HL-60 (cell line): ENCODE measurements around the gene ARMH3.

Experiments
- DNase-seq, 2 experiments: peaks; one replicate each; pipeline ENCODE4 v3.0.0-alpha.2; 2010 to 2020; ENCODE audit warnings: low read depth in 1 of 2, low spot score in 1 of 2
- H3K27ac ChIP-seq: fragments of 250-450 bp; sonication (Bioruptor Pico); replicated peaks from 2 replicates; pipeline ENCODE4 v1.5.1; 2020; ENCODE audit warnings: mild to moderate bottlenecking, moderate library complexity
- H3K27me3 ChIP-seq: fragments of 250-450 bp; sonication (Bioruptor Pico); 2 replicates; pipeline ENCODE4 v1.5.1; 2021; ENCODE audit warnings: mild to moderate bottlenecking, moderate library complexity; ENCODE audit not compliant: insufficient read depth, poor library complexity, severe bottlenecking
- H3K4me3 ChIP-seq: replicated peaks from 2 replicates; pipeline ENCODE4 v1.5.1; 2011; ENCODE audit warnings: mild to moderate bottlenecking, control low read depth, low read length; ENCODE audit not compliant: insufficient read depth
- GABPA ChIP-seq: IDR thresholded peaks from 2 replicates; pipeline ENCODE4 v1.6.1; 2012; ENCODE audit warnings: low read depth
- POLR2AphosphoS5 ChIP-seq: IDR thresholded peaks from 2 replicates; pipeline ENCODE4 v1.6.1; 2012; ENCODE audit warnings: low read depth
- SPI1 ChIP-seq: IDR thresholded peaks from 2 replicates; pipeline ENCODE4 v1.6.1; 2012; ENCODE audit warnings: low read depth, mild to moderate bottlenecking, borderline replicate concordance
- TF ChIP-seq, protein P1 (sequence below): IDR thresholded peaks from one replicate; pipeline ENCODE4 v1.5.1; 2011; ENCODE audit warnings: low read length, control low read depth, inconsistent platforms; ENCODE audit not compliant: insufficient read depth
- TF ChIP-seq, protein P2 (sequence below): IDR thresholded peaks from 2 replicates; pipeline ENCODE4 v1.6.1; 2012; ENCODE audit warnings: low read depth; ENCODE audit not compliant: insufficient replicate concordance

The ARMH3 gene

DNA sequence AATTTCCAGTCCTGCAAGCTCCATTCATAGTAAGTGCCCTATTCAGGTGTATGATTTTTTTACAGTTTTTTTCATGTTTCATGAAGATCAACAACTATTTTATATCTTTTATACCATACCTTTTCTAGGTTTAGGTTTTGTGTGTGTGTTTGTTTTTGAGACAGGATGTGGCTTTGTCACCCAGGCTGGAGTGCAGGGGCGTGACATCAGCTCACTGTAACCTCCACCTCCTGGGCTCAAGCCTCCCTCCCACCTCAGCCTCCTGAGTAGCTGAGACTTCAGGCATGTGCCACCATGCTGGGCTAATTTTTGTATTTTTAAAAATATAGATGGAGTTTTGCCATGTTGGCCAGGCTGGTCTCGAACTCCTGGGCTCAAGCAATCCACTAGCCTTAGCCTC is 35.0 kb downstream of the ARMH3 start:
- Histone ChIP-seq H3K27ac (no peak overlapping the region), H3K27me3 (no peaks in the 10 kb centered on the region), H3K4me3 (no peak overlapping the region)
- TF ChIP-seq SPI1 (no peak), GABPA (no peak), POLR2AphosphoS5 (no peak)
- TF ChIP-seq, protein P1, sequence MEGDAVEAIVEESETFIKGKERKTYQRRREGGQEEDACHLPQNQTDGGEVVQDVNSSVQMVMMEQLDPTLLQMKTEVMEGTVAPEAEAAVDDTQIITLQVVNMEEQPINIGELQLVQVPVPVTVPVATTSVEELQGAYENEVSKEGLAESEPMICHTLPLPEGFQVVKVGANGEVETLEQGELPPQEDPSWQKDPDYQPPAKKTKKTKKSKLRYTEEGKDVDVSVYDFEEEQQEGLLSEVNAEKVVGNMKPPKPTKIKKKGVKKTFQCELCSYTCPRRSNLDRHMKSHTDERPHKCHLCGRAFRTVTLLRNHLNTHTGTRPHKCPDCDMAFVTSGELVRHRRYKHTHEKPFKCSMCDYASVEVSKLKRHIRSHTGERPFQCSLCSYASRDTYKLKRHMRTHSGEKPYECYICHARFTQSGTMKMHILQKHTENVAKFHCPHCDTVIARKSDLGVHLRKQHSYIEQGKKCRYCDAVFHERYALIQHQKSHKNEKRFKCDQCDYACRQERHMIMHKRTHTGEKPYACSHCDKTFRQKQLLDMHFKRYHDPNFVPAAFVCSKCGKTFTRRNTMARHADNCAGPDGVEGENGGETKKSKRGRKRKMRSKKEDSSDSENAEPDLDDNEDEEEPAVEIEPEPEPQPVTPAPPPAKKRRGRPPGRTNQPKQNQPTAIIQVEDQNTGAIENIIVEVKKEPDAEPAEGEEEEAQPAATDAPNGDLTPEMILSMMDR: no peak
- TF ChIP-seq, protein P2, sequence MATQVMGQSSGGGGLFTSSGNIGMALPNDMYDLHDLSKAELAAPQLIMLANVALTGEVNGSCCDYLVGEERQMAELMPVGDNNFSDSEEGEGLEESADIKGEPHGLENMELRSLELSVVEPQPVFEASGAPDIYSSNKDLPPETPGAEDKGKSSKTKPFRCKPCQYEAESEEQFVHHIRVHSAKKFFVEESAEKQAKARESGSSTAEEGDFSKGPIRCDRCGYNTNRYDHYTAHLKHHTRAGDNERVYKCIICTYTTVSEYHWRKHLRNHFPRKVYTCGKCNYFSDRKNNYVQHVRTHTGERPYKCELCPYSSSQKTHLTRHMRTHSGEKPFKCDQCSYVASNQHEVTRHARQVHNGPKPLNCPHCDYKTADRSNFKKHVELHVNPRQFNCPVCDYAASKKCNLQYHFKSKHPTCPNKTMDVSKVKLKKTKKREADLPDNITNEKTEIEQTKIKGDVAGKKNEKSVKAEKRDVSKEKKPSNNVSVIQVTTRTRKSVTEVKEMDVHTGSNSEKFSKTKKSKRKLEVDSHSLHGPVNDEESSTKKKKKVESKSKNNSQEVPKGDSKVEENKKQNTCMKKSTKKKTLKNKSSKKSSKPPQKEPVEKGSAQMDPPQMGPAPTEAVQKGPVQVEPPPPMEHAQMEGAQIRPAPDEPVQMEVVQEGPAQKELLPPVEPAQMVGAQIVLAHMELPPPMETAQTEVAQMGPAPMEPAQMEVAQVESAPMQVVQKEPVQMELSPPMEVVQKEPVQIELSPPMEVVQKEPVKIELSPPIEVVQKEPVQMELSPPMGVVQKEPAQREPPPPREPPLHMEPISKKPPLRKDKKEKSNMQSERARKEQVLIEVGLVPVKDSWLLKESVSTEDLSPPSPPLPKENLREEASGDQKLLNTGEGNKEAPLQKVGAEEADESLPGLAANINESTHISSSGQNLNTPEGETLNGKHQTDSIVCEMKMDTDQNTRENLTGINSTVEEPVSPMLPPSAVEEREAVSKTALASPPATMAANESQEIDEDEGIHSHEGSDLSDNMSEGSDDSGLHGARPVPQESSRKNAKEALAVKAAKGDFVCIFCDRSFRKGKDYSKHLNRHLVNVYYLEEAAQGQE: no peak
- DNase-seq: no peak

DNA sequence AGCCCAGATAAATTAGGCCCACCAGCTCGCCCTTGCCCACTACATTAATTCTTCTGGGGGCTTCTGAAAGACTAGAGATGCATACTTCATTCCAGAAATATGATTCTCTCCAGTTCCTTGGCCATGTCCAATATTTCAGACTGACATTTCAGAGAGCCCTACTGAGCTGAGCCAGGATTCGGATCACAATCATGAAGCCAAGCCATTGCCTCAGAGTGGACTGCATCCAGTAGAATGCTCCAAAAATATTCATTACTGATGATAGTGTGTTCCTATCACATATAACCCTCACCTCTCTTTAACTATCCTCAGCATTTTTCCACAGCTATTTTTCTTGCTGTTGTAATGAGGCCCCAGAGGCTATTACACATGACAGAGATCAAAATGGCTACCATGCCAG is 38.7 kb downstream of the ARMH3 start:
- no peaks in the 10 kb centered on the region for H3K27me3 ChIP-seq
- no peak overlapping the region for H3K27ac ChIP-seq
- TF ChIP-seq GABPA (no peak), SPI1 (no peak), POLR2AphosphoS5 (no peak)
- TF ChIP-seq, protein P1: no peak
- TF ChIP-seq, protein P2: no peak
- H3K4me3 ChIP-seq: no peak overlapping the region
- DNase-seq: no peak

DNA sequence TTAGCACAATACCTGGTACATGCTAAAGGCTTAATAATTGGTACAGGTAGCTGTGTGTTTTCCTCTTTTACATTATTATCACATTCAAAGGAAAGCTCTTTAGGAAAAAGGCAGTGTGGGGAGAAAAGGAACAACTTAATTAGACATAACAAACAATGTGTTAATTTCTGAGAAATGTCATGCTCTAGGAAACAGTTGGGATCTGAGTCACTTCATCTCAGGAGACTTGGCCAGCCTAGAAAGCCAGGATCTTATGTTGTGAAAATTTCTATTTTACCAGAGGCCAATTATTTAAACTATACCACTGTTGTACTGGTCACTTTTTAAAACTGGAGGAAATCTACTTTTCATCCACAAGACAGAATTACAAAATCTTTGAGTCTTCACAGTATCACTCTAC is 39.6 kb downstream of the ARMH3 start:
- no peak for DNase-seq
- TF ChIP-seq, protein P1: no peak
- TF ChIP-seq GABPA: no peak
- no peak for TF ChIP-seq POLR2AphosphoS5
- TF ChIP-seq, protein P2: no peak
- no peak for TF ChIP-seq SPI1
- Histone ChIP-seq H3K27ac (no peak overlapping the region), H3K27me3 (no peaks in the 10 kb centered on the region), H3K4me3 (no peak overlapping the region)
